Keratinocyte (primary cell): Measurements from ENCODE around the gene GREM2.

ENCODE experiments used
- EZH2 ChIP-seq: IDR thresholded peaks from one replicate; pipeline ENCODE4 v1.6.1; 2012; ENCODE audit warnings: inconsistent platforms, mild to moderate bottlenecking, low read length, moderate library complexity
- TF ChIP-seq, protein P1 (sequence below), 3 experiments: IDR thresholded peaks in 1 of 3; conservative IDR thresholded peaks in 1 of 3; optimal IDR thresholded peaks in 1 of 3; 2 replicates in 2 of 3; 3 replicates in 1 of 3; pipeline versions ENCODE3 to v1.5.1; 2011; ENCODE audit warnings: low read length in 3 of 3, mild to moderate bottlenecking in 3 of 3, moderate library complexity in 2 of 3, control low read depth in 1 of 3, inconsistent platforms in 1 of 3; ENCODE audit not compliant: insufficient read depth in 2 of 3; ENCODE audit errors: extremely low read depth in 1 of 3

DNA sequence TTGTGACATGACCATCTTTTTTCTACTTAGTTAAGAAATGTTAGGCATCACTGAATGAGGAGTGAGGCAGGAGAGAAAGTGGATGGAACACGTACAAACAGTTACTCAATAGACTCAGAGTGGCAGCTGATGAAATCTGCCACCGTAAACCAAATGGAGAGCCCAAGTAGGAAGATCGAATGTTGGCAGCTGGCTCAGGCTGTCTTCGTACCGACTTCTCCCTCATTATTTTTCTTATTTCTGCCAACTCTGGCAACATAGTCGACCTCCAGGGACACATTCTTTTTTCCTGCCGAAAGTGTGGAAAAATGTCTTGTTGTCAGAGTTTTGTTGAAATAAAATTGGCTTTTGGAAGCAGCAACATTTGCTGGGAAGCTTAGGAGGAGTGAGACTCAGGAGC is 143.3 kb downstream of the GREM2 start:
- TF ChIP-seq, protein P1, sequence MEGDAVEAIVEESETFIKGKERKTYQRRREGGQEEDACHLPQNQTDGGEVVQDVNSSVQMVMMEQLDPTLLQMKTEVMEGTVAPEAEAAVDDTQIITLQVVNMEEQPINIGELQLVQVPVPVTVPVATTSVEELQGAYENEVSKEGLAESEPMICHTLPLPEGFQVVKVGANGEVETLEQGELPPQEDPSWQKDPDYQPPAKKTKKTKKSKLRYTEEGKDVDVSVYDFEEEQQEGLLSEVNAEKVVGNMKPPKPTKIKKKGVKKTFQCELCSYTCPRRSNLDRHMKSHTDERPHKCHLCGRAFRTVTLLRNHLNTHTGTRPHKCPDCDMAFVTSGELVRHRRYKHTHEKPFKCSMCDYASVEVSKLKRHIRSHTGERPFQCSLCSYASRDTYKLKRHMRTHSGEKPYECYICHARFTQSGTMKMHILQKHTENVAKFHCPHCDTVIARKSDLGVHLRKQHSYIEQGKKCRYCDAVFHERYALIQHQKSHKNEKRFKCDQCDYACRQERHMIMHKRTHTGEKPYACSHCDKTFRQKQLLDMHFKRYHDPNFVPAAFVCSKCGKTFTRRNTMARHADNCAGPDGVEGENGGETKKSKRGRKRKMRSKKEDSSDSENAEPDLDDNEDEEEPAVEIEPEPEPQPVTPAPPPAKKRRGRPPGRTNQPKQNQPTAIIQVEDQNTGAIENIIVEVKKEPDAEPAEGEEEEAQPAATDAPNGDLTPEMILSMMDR (optimal IDR thresholded peaks at IDR 0.05 in 1 of 3, IDR thresholded peaks at IDR 0.05 in 1 of 3, conservative IDR thresholded peaks at IDR 0.05 in 1 of 3; ENCODE audit: extremely low read depth in 1 of 3, insufficient read depth in 2 of 3, low read length in 3 of 3) = no peak
- no peak for TF ChIP-seq EZH2
